ENCODE measurements around the gene CCL5.

DNA sequence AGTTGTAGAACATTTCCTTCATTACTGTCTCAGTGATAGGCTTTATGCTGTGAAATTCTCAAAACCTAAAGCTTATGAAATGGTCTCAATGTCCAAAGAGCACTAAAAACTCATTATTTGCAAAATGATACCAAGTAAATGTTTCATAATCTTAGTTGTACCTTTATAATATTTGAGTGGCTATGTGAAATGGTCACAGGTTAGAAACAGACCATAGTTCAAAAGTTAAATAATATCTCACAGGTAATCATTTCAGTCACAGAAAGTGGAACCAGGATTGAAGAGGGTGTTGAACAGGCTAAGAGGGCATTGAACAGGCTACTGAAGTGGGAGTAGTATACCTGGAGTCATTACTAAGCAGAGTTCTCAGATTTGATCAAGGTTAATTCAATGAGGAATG lies 47.6 kb upstream of the CCL5 start:
- TF ChIP-seq CTCF (IDR thresholded peaks at IDR 0.05) (no peak), POLR2A (IDR thresholded peaks at IDR 0.05) (no peak)
